ENCODE results near the gene PNRC1.

Gene PNRC1

GRCh38 chr6:89111933-89112332 lies 31.4 kb downstream of the PNRC1 start:
- no peak for ATAC-seq
- TF ChIP-seq TOX (CRISPR knock-in tag; IDR thresholded peaks at IDR 0.05; ENCODE audit: borderline replicate concordance) (no peak), ZNF565 (CRISPR knock-in tag; conservative IDR thresholded peaks at IDR 0.05; ENCODE audit: low read depth) (no peak), CREB5 (CRISPR knock-in tag; IDR thresholded peaks at IDR 0.05; ENCODE audit: low read depth) (no peak), CSDC2 (CRISPR knock-in tag; IDR thresholded peaks at IDR 0.05) (no peak), GLIS3 (CRISPR knock-in tag; IDR thresholded peaks at IDR 0.05) (no peak)

- TF ChIP-seq TSHZ2 (CRISPR knock-in tag; IDR thresholded peaks at IDR 0.05) (no peak), ESRRG (CRISPR knock-in tag; IDR thresholded peaks at IDR 0.05) (no peak), ZNF8 (CRISPR knock-in tag; IDR thresholded peaks at IDR 0.05) (no peak)
- no peak for ATAC-seq
Measured at GRCh38 chr6:89116702-89117101, 36.2 kb downstream of the PNRC1 start.

GRCh38 chr6:89117211-89118108 lies 36.9 kb downstream of the PNRC1 start, which contains the start of gene SRSF12:
TSS of gene SRSF12 (minus strand) at chr6:89118071. CDS start at chr6:89117887, 184 bp downstream.
- TF ChIP-seq OSR1 (CRISPR knock-in tag; IDR thresholded peaks at IDR 0.05) (no peak), GLIS3 (CRISPR knock-in tag; IDR thresholded peaks at IDR 0.05) (no peak), ZNF565 (CRISPR knock-in tag; conservative IDR thresholded peaks at IDR 0.05; ENCODE audit: low read depth) (no peak), ARNTL (CRISPR knock-in tag; IDR thresholded peaks at IDR 0.05; ENCODE audit: borderline replicate concordance, low read depth) (no peak)
- TF ChIP-seq, protein P1, sequence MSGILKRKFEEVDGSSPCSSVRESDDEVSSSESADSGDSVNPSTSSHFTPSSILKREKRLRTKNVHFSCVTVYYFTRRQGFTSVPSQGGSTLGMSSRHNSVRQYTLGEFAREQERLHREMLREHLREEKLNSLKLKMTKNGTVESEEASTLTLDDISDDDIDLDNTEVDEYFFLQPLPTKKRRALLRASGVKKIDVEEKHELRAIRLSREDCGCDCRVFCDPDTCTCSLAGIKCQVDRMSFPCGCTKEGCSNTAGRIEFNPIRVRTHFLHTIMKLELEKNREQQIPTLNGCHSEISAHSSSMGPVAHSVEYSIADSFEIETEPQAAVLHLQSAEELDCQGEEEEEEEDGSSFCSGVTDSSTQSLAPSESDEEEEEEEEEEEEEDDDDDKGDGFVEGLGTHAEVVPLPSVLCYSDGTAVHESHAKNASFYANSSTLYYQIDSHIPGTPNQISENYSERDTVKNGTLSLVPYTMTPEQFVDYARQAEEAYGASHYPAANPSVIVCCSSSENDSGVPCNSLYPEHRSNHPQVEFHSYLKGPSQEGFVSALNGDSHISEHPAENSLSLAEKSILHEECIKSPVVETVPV (CRISPR knock-in tag; IDR thresholded peaks at IDR 0.05) = no peak
- TF ChIP-seq, protein P2, sequence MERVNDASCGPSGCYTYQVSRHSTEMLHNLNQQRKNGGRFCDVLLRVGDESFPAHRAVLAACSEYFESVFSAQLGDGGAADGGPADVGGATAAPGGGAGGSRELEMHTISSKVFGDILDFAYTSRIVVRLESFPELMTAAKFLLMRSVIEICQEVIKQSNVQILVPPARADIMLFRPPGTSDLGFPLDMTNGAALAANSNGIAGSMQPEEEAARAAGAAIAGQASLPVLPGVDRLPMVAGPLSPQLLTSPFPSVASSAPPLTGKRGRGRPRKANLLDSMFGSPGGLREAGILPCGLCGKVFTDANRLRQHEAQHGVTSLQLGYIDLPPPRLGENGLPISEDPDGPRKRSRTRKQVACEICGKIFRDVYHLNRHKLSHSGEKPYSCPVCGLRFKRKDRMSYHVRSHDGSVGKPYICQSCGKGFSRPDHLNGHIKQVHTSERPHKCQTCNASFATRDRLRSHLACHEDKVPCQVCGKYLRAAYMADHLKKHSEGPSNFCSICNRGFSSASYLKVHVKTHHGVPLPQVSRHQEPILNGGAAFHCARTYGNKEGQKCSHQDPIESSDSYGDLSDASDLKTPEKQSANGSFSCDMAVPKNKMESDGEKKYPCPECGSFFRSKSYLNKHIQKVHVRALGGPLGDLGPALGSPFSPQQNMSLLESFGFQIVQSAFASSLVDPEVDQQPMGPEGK (CRISPR knock-in tag; IDR thresholded peaks at IDR 0.05; ENCODE audit: borderline replicate concordance) = no peak
- ATAC-seq = peak; percentile 87

GRCh38 chr6:89118931-89119330 lies 38.4 kb downstream of the PNRC1 start:
- no peak for ATAC-seq
- TF ChIP-seq ARNTL (CRISPR knock-in tag; IDR thresholded peaks at IDR 0.05; ENCODE audit: borderline replicate concordance, low read depth) (no peak), ISL1 (CRISPR knock-in tag; IDR thresholded peaks at IDR 0.05) (no peak), RARB (CRISPR knock-in tag; IDR thresholded peaks at IDR 0.05) (no peak), PPARA (CRISPR knock-in tag; IDR thresholded peaks at IDR 0.05; ENCODE audit: borderline replicate concordance) (no peak), TSHZ2 (CRISPR knock-in tag; IDR thresholded peaks at IDR 0.05) (no peak), ZFP30 (CRISPR knock-in tag; IDR thresholded peaks at IDR 0.05) (no peak), GLIS3 (CRISPR knock-in tag; IDR thresholded peaks at IDR 0.05) (no peak), OSR1 (CRISPR knock-in tag; IDR thresholded peaks at IDR 0.05) (no peak), ZFP3 (CRISPR knock-in tag; IDR thresholded peaks at IDR 0.05) (no peak), ZC3H10 (CRISPR knock-in tag; IDR thresholded peaks at IDR 0.05) (no peak), ZNF8 (CRISPR knock-in tag; IDR thresholded peaks at IDR 0.05) (no peak), ZNF70 (CRISPR knock-in tag; IDR thresholded peaks at IDR 0.05) (no peak), ESRRG (CRISPR knock-in tag; IDR thresholded peaks at IDR 0.05) (no peak), CREB5 (CRISPR knock-in tag; IDR thresholded peaks at IDR 0.05; ENCODE audit: low read depth) (no peak)
- TF ChIP-seq, protein P1 (CRISPR knock-in tag; IDR thresholded peaks at IDR 0.05) = no peak
